Peyer's patch (tissue), 4 donors: ENCODE data around the gene MMP24. TPM values are rescaled to one million over a fixed set of nuclear protein-coding genes. Genes with fewer than 3 reads are reported as not detected.

Experiments
- DNase-seq, 3 donors: peaks; one replicate each; pipeline ENCODE4 v3.0.0-alpha.2; 2017 to 2019
- H3K27ac ChIP-seq, 4 donors: fragments of 200-600 bp; sonication (generic); one replicate each; pipeline ENCODE4 v1.5.1; 2016 to 2019
- H3K27me3 ChIP-seq, 2 donors: fragments of 200-600 bp; sonication (generic); one replicate each; pipeline ENCODE4 v1.5.1; 2019
- H3K36me3 ChIP-seq, 3 donors: fragments of 200-600 bp; sonication (generic); one replicate each; pipeline ENCODE4 v1.5.1; 2016 to 2019
- H3K4me1 ChIP-seq, 4 donors: fragments of 200-600 bp; sonication (generic); one replicate each; pipeline ENCODE4 v1.5.1; 2016 to 2019
- H3K4me3 ChIP-seq, 4 donors: fragments of 200-600 bp; sonication (generic); 1 replicate in 3 of 4; 2 replicates in 1 of 4; pipeline ENCODE4 v1.5.1; 2016 to 2019; ENCODE audit warnings: mild to moderate bottlenecking in 1 of 4
- H3K9me3 ChIP-seq, 4 donors: fragments of 200-600 bp; sonication (generic); one replicate each; pipeline ENCODE4 v1.5.1; 2016 to 2019; ENCODE audit warnings: mild to moderate bottlenecking in 1 of 4
- POLR2A ChIP-seq, 2 donors: fragments of 450-650 bp; IDR thresholded peaks; one replicate each; pipeline ENCODE4 v1.5.1; 2017; ENCODE audit warnings: antibody characterized with exemption in 2 of 2, mild to moderate bottlenecking in 2 of 2, moderate library complexity in 2 of 2
- total RNA-seq, 4 donors: library from RNA; depleted of rRNA; stranded (reverse); fragments of >200 nt; gene quantifications; one replicate each; pipeline ENCODE4 v1.1.0, GENCODE V29; 2016
- TF ChIP-seq, protein P1 (sequence below), 6 experiments: fragments of 450-650 bp in 4 of 6; fragments of 200-600 bp in 2 of 6; sonication (generic) in 1 of 6; IDR thresholded peaks; one replicate each; pipeline ENCODE4 v1.5.1; 2017 to 2019; ENCODE audit warnings: antibody characterized with exemption in 6 of 6, mild to moderate bottlenecking in 3 of 6, moderate library complexity in 1 of 6

The MMP24 gene
- total RNA-seq, 4 donors from 2014 or later, result 0.70 to 2.7 (median 1.3) TPM; not detected in 1

DNA sequence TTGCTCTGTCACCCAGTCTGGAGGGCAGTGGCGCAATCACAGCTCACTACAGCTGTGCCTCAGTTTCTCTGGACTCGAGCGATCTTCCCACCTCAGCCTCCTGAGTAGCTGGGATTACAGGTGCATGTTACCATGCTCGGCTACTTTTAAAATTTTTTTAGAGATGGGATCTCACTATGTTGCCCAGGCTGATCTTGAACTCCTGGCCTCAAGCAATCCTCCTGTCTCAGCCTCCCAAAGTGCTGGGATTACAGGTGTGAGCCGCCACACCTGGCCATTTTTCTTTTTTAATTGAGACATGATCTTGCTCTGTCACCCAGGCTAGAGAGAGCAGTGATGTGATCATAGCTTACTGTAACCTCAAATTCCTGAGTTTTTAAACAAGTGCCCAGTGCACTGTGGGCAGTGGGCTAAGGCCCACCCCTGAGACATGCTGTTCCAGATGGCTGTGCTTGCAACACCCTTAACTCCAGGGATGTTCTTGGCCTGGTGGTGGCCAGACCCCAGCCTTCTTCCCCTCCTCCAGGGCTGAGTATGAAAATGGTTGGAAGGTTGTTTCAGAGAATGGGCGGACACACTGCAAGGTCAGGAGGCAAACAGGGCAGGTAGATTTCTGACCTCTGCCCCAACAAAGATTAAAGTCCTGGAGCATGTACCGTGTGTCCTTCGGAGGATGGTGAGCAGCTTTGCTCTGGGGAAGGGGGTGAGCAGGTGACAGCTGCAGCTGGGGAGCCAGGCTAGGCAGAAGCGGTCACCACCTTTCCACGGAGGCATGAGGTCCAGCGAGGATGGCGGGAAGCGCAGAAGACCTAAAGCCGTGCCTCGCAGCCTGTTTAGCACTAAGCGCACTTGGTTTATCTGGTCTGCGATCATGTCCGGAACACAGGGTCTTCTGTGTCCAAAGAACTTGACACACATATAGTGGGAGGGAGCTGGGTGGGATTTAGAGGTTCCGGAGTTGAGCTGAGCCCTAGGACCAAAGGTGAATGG, 67.1 kb downstream of the MMP24 start:
- no peaks in the 10 kb centered on the region for H3K27me3 ChIP-seq
- no peaks in the 10 kb centered on the region for H3K36me3 ChIP-seq
- H3K4me3 ChIP-seq, result no peak overlapping the region
- no peaks in the 10 kb centered on the region for H3K4me1 ChIP-seq
- no peak for DNase-seq
- H3K27ac ChIP-seq, result no peak overlapping the region
- H3K9me3 ChIP-seq, result no peaks in the 10 kb centered on the region
- TF ChIP-seq, protein P1, sequence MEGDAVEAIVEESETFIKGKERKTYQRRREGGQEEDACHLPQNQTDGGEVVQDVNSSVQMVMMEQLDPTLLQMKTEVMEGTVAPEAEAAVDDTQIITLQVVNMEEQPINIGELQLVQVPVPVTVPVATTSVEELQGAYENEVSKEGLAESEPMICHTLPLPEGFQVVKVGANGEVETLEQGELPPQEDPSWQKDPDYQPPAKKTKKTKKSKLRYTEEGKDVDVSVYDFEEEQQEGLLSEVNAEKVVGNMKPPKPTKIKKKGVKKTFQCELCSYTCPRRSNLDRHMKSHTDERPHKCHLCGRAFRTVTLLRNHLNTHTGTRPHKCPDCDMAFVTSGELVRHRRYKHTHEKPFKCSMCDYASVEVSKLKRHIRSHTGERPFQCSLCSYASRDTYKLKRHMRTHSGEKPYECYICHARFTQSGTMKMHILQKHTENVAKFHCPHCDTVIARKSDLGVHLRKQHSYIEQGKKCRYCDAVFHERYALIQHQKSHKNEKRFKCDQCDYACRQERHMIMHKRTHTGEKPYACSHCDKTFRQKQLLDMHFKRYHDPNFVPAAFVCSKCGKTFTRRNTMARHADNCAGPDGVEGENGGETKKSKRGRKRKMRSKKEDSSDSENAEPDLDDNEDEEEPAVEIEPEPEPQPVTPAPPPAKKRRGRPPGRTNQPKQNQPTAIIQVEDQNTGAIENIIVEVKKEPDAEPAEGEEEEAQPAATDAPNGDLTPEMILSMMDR (IDR thresholded peaks at IDR 0.05), result no peak
- no peak for TF ChIP-seq POLR2A (IDR thresholded peaks at IDR 0.05)

DNA sequence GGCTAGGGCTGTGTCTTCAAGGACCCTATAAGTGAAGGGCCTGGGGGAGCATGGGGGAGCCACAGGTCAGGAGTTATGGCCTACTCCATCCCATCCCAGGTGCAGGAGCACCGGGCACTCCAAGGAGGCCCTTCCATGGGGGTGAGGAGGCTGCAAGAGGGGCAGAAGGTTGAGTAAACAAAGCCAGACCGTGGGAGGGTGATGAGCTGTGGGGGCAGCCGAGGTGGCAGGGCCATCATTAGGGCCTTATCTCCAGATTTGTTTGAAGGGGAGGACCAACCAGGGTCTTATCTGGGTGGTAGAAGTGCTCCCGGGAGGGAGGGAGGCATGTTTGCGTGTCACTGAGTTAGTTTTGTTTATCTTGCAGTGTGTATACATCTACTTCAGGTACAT, 67.8 kb downstream of the MMP24 start:
- Histone ChIP-seq H3K4me3 (no peak overlapping the region), H3K4me1 (no peaks in the 10 kb centered on the region), H3K27me3 (no peaks in the 10 kb centered on the region), H3K9me3 (no peaks in the 10 kb centered on the region), H3K36me3 (no peaks in the 10 kb centered on the region), H3K27ac (no peak overlapping the region)
- no peak for TF ChIP-seq POLR2A (IDR thresholded peaks at IDR 0.05)
- TF ChIP-seq, protein P1 (IDR thresholded peaks at IDR 0.05), result no peak
- no peak for DNase-seq

DNA sequence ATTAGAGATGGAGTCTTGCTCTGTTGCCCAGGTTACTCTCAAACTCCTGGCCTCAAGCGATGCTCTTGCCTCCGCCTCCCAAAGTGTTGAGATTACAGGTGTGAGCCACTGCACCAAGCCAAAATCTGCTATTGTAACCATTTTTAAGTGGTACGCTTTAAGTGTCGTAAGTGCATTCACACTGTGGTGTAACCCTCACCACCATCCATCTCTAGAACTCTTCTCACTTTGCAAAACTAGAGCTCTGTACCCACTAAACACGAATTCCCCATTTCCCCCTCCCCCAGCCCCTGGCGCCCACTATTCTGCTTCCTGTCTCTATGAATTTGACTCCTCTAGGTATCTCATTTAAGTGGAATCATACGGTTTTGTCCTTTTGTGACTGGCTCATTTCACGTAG, 68.6 kb downstream of the MMP24 start:
- peak in 1 of 3 donors; percentile 9 for DNase-seq
- Histone ChIP-seq H3K4me3 (no peak overlapping the region), H3K36me3 (no peaks in the 10 kb centered on the region), H3K27ac (no peak overlapping the region), H3K27me3 (no peaks in the 10 kb centered on the region), H3K4me1 (no peaks in the 10 kb centered on the region), H3K9me3 (no peaks in the 10 kb centered on the region)
- TF ChIP-seq POLR2A (IDR thresholded peaks at IDR 0.05), result no peak
- TF ChIP-seq, protein P1 (IDR thresholded peaks at IDR 0.05), result no peak

DNA sequence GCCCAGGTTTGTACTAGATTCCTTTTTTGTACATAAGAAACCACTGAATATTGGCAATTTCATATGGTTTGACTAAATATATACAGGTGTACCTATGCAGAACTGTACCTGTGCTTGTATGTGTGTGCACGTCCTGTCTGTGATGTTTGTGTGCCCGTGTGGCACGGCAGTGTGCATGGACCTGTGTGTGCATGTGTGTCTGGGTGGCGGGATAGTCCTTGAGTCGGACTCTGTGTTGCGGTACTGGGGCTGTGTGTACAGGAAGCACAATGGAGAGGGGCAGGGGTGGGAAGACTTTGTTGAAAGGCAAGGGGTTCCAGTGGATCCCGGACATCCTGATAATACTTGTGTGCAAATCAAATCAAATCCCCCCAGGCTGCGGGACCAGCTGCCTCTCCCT, 69.2 kb downstream of the MMP24 start:
- H3K4me1 ChIP-seq, result no peaks in the 10 kb centered on the region
- H3K9me3 ChIP-seq, result no peaks in the 10 kb centered on the region
- H3K27me3 ChIP-seq, result no peaks in the 10 kb centered on the region
- TF ChIP-seq, protein P1 (IDR thresholded peaks at IDR 0.05), result no peak
- TF ChIP-seq POLR2A (IDR thresholded peaks at IDR 0.05), result no peak
- no peaks in the 10 kb centered on the region for H3K36me3 ChIP-seq
- H3K4me3 ChIP-seq, result no peak overlapping the region
- peak in 1 of 3 donors; percentile 21 for DNase-seq
- no peak overlapping the region for H3K27ac ChIP-seq

DNA sequence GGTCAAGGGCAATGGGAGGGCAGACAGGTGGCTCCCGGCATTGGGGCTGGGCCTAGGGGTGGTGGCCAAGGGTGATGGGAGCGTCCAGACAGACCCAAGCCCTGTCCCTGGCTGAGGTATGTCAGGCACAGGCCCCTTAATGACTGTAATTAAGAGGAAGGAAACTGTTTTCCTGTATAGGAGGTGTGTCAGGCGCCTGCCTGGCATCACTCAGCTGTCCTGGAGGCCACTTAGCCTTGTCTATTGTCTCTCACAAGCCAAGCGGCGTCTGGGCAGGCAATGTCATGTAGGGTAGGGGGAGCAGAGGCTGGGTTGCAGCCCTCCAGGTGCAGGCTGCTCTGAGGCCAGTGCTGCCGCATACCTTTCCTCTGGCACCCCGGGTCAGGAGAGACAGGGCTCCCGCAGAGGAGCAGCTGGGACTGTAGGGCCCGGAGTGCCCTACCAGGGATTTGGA, 69.6 kb downstream of the MMP24 start:
- Histone ChIP-seq H3K36me3 (no peaks in the 10 kb centered on the region), H3K27me3 (no peaks in the 10 kb centered on the region), H3K27ac (no peak overlapping the region), H3K9me3 (no peaks in the 10 kb centered on the region), H3K4me3 (no peak overlapping the region), H3K4me1 (no peaks in the 10 kb centered on the region)
- no peak for DNase-seq
- TF ChIP-seq, protein P1 (IDR thresholded peaks at IDR 0.05), result no peak
- TF ChIP-seq POLR2A (IDR thresholded peaks at IDR 0.05), result no peak
